Endodermal cell (in vitro differentiated cells): ENCODE results near the gene FGF3. TPM values are rescaled to one million over a fixed set of nuclear protein-coding genes. Genes with fewer than 3 reads are reported as not detected.
"Not testable (repeated sequence)": the region's sequence is repeated elsewhere in the genome, so short reads cannot be mapped to it uniquely, and the experiment has no call there.

Experiments
- DNase-seq: peaks from one replicate; pipeline ENCODE4 v3.0.0-alpha.2; 2017
- H3K27ac ChIP-seq: 2 replicates; pipeline ENCODE4 v1.5.1; 2013; ENCODE audit warnings: mild to moderate bottlenecking, low read depth, low read length, moderate library complexity
- H3K27me3 ChIP-seq: 2 replicates; pipeline ENCODE4 v1.6.1; 2013; ENCODE audit warnings: mild to moderate bottlenecking, low read length, moderate library complexity; ENCODE audit not compliant: insufficient read depth, control insufficient read depth, poor library complexity, severe bottlenecking
- H3K36me3 ChIP-seq: 2 replicates; pipeline ENCODE4 v1.7.0; 2013; ENCODE audit warnings: mild to moderate bottlenecking, low read length, moderate library complexity; ENCODE audit not compliant: control insufficient read depth, insufficient read depth
- H3K4me1 ChIP-seq: one replicate; pipeline ENCODE4 v1.7.0; 2013; ENCODE audit warnings: low read length; ENCODE audit not compliant: control insufficient read depth, insufficient read depth
- H3K4me3 ChIP-seq: 2 replicates; pipeline ENCODE4 v1.5.1; 2013; ENCODE audit warnings: mild to moderate bottlenecking, low read length, moderate library complexity
- H3K9ac ChIP-seq: 2 replicates; pipeline ENCODE4 v1.6.1; 2013; ENCODE audit warnings: mild to moderate bottlenecking, low read length, moderate library complexity; ENCODE audit not compliant: poor library complexity, severe bottlenecking; ENCODE audit errors: extremely low read depth
- H3K9me3 ChIP-seq: 2 replicates; pipeline ENCODE4 v1.6.1; 2013; ENCODE audit warnings: mild to moderate bottlenecking, low read length, moderate library complexity; ENCODE audit not compliant: control insufficient read depth
- H3K27ac Mint-ChIP-seq: 2 replicates; pipeline ENCODE4 v1.8.0; 2020; ENCODE audit warnings: mixed read lengths
- H3K27me3 Mint-ChIP-seq: 2 replicates; pipeline ENCODE4 v1.8.0; 2021; ENCODE audit warnings: mild to moderate bottlenecking, mixed read lengths; ENCODE audit not compliant: insufficient read depth
- H3K36me3 Mint-ChIP-seq: 2 replicates; pipeline ENCODE4 v1.8.0; 2020; ENCODE audit warnings: low read depth, mixed read lengths
- H3K4me1 Mint-ChIP-seq: 2 replicates; pipeline ENCODE4 v1.8.0; 2020; ENCODE audit warnings: mixed read lengths
- H3K4me3 Mint-ChIP-seq: 2 replicates; pipeline ENCODE4 v1.8.0; 2020; ENCODE audit warnings: mild to moderate bottlenecking, moderate library complexity, mixed read lengths
- H3K9me3 Mint-ChIP-seq: 2 replicates; pipeline ENCODE4 v1.8.0; 2020; ENCODE audit warnings: mild to moderate bottlenecking, mixed read lengths
- WGBS, 2 experiments: methylation state at CpG; one replicate each; pipeline versions ENCODE4 v1.1.5 to v1.1.7; 2013; ENCODE audit warnings: missing lambda C conversion rate in 2 of 2, mixed read lengths in 1 of 2; ENCODE audit not compliant: insufficient coverage in 1 of 2, insufficient read length in 1 of 2; 5-methylcytosine and 5-hydroxymethylcytosine counted together
- total RNA-seq, 2 donors: library from RNA; stranded (reverse); fragmentation: NEBNext Ultra II Directional in 1 of 2; extraction: Animal tissue kit (Norgen Biotek cat#: 25700) in 1 of 2; gene quantifications; 2 replicates in 1 of 2; 3 replicates in 1 of 2; pipeline ENCODE4 v1.2.1, GENCODE V29; 2021
- TF ChIP-seq, protein P1 (sequence below): fragments of 200-600 bp; sonication (generic); conservative IDR thresholded peaks from 2 replicates; pipeline ENCODE4 v1.5.0; 2021; ENCODE audit warnings: antibody characterized with exemption, mild to moderate bottlenecking

Gene FGF3
- total RNA-seq, 2 donors from 2014 or later = not detected

DNA sequence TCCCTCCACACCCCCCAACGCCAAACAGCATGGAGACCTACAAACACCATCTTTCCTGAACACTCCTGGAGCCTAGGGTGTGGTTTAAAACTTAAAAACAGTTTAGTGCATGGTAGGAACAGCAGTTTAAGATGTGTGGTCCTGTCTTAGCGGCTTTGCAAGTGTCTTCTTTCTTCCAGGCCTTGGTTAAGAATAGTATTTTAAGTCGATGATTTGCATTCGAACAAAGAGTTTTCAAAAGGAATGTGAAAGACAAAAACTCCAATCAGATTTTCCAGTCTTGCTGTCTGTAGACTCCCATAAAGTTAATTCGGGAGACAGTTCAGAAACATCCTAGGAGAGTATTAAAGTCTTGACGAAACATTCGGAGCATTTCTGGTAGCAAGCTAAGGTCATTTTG lies 47.8 kb downstream of the FGF3 start:
- H3K27ac Mint-ChIP-seq = no peak overlapping the region
- H3K4me3 Mint-ChIP-seq = no peak overlapping the region
- peaks cover 3% of the 10 kb centered on the region for H3K9me3 Mint-ChIP-seq
- DNase-seq = peak; percentile 22
- H3K4me1 ChIP-seq = no peaks in the 10 kb centered on the region
- no peak overlapping the region for H3K27ac ChIP-seq
- H3K27me3 ChIP-seq = peaks cover 55% of the 10 kb centered on the region
- WGBS, 2 experiments = 43% methylated on average over 6 of the region's 7 CpGs
- no peaks in the 10 kb centered on the region for H3K36me3 ChIP-seq
- H3K9ac ChIP-seq = no peak overlapping the region
- H3K4me1 Mint-ChIP-seq = peaks cover 22% of the 10 kb centered on the region
- H3K36me3 Mint-ChIP-seq = no peaks in the 10 kb centered on the region
- no peaks in the 10 kb centered on the region for H3K9me3 ChIP-seq
- H3K27me3 Mint-ChIP-seq = peaks cover 15% of the 10 kb centered on the region
- H3K4me3 ChIP-seq = no peak overlapping the region
- TF ChIP-seq, protein P1, sequence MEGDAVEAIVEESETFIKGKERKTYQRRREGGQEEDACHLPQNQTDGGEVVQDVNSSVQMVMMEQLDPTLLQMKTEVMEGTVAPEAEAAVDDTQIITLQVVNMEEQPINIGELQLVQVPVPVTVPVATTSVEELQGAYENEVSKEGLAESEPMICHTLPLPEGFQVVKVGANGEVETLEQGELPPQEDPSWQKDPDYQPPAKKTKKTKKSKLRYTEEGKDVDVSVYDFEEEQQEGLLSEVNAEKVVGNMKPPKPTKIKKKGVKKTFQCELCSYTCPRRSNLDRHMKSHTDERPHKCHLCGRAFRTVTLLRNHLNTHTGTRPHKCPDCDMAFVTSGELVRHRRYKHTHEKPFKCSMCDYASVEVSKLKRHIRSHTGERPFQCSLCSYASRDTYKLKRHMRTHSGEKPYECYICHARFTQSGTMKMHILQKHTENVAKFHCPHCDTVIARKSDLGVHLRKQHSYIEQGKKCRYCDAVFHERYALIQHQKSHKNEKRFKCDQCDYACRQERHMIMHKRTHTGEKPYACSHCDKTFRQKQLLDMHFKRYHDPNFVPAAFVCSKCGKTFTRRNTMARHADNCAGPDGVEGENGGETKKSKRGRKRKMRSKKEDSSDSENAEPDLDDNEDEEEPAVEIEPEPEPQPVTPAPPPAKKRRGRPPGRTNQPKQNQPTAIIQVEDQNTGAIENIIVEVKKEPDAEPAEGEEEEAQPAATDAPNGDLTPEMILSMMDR = no peak

DNA sequence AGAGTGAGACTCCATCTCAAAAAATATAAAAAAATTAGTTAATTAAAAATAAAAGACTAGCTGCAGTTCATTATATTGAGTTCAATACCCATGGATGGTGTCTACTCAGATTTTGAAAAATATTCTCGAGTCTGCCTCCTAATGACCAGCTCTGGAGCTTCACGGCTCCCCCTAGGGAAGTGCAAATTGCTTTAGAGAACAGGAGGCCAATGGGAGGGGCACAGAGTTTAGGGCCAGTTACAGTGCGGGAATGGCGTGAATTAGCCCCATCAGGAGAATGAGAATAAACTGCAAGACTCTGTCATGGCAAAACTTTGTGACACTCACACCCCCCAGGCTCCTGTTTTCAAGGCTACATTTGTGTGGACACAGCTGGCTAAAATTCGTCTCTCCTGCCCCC lies 48.7 kb downstream of the FGF3 start:
- no peaks in the 10 kb centered on the region for H3K9me3 ChIP-seq
- no peak overlapping the region for H3K4me3 ChIP-seq
- 26 to 41% methylated on average over 3 to 5 of the region's 5 CpGs for WGBS, 2 experiments
- no peaks in the 10 kb centered on the region for H3K36me3 Mint-ChIP-seq
- H3K9me3 Mint-ChIP-seq = peaks cover 3% of the 10 kb centered on the region
- H3K27me3 Mint-ChIP-seq = peaks cover 11% of the 10 kb centered on the region
- peak; percentile 79 for DNase-seq
- H3K36me3 ChIP-seq = no peaks in the 10 kb centered on the region
- H3K4me1 ChIP-seq = no peaks in the 10 kb centered on the region
- no peak overlapping the region for H3K4me3 Mint-ChIP-seq
- no peak overlapping the region for H3K27ac ChIP-seq
- peaks cover 22% of the 10 kb centered on the region for H3K4me1 Mint-ChIP-seq
- H3K9ac ChIP-seq = no peak overlapping the region
- H3K27me3 ChIP-seq = peaks cover 46% of the 10 kb centered on the region
- TF ChIP-seq, protein P1 = peak; percentile 59
- no peak overlapping the region for H3K27ac Mint-ChIP-seq

DNA sequence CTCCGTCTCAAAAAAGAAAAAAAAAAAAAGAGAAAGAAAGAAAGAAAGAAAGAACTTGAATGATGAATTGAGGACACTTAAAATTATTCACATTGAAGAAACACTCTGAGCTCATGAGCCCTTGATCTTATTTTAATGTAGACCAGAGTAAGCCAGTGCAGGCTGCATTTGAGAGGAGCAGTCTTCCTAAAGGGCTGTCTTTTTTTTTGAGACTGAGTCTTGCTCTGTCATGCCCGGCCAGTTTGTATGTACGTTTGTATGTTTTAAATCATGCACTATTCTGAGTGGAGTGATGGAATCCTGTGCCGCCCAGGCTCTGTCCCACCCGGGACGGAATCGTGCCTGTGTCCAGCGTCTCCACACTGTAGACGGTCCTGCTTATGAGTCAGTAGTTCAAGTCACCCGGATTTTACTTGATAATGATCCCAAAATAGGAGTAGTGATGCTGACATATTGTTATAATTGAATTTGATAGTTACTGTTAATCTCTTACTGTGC lies 53.7 kb downstream of the FGF3 start:
- Mint-ChIP-seq H3K27ac (no peak overlapping the region), H3K27me3 (peaks cover 2% of the 10 kb centered on the region), H3K36me3 (no peaks in the 10 kb centered on the region), H3K4me3 (no peak overlapping the region), H3K4me1 (peaks cover 2% of the 10 kb centered on the region), H3K9me3 (peaks cover 3% of the 10 kb centered on the region)
- no peaks in the 10 kb centered on the region for H3K4me1 ChIP-seq
- H3K9me3 ChIP-seq = no peaks in the 10 kb centered on the region
- WGBS, 2 experiments = 82 to 84% methylated on average over 9 of the region's 10 CpGs
- H3K4me3 ChIP-seq = no peak overlapping the region
- no peak overlapping the region for H3K9ac ChIP-seq
- no peak for DNase-seq
- no peak overlapping the region for H3K27ac ChIP-seq
- no peaks in the 10 kb centered on the region for H3K27me3 ChIP-seq
- TF ChIP-seq, protein P1 = no peak
- no peaks in the 10 kb centered on the region for H3K36me3 ChIP-seq

DNA sequence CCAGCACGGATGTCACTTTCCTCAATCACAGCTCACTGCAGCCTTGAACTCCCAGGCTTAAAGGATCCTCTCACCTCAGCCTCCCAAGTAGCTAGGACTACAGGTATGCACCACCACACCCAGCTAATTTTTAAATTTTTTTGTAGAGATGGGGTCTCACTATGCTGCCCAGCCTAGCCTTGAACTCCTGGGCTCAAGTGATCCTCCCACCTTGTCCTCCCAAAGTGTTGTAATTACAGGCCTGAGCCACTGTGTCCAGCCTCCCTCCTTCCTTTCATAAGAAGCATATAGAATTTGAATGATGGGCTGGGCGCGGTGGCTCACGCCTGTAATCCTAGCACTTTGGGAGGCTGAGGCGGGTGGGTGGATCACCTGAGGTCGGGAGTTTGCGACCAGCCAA lies 54.3 kb downstream of the FGF3 start:
- DNase-seq = peak; percentile 17
- H3K4me3 ChIP-seq, H3K36me3 Mint-ChIP-seq, H3K36me3 ChIP-seq, H3K4me3 Mint-ChIP-seq, H3K27me3 ChIP-seq, H3K27ac Mint-ChIP-seq, H3K4me1 ChIP-seq, H3K9me3 ChIP-seq, H3K4me1 Mint-ChIP-seq, H3K9ac ChIP-seq, H3K27ac ChIP-seq, H3K9me3 Mint-ChIP-seq, H3K27me3 Mint-ChIP-seq: not testable (repeated sequence)
- 95 to 97% methylated on average over 5 to 7 of the region's 7 CpGs for WGBS, 2 experiments
